K562 (cell line): Measurements from ENCODE around the gene CCDC88C. TPM values are rescaled to one million over a fixed set of nuclear protein-coding genes. Genes with fewer than 3 reads are reported as not detected.
A peak's percentile ranks its signal among the peaks of the same experiment; 100 is the strongest.

Experiments
- EHMT2 ChIP-seq: fragments of 450-650 bp; IDR thresholded peaks from 2 replicates; pipeline ENCODE4 v1.6.1; 2018; ENCODE audit warnings: antibody characterized with exemption
- GATAD2B ChIP-seq: fragments of 450-650 bp; IDR thresholded peaks from 2 replicates; pipeline ENCODE4 v1.6.1; 2017; ENCODE audit warnings: mild to moderate bottlenecking, borderline replicate concordance
- KDM1A ChIP-seq, 2 experiments: fragments of 450-650 bp; IDR thresholded peaks; 2 replicates each; pipeline ENCODE4 v1.6.1; 2016; ENCODE audit warnings: mild to moderate bottlenecking in 2 of 2
- KDM5B ChIP-seq: fragments of 200-600 bp; sonication (generic); IDR thresholded peaks from 2 replicates; pipeline ENCODE4 v1.6.1; 2012; ENCODE audit warnings: low read depth, mild to moderate bottlenecking, moderate library complexity, low read length, control low read depth, inconsistent platforms; ENCODE audit not compliant: insufficient replicate concordance
- MAZ ChIP-seq, 2 experiments: fragments of 450-650 bp in 1 of 2; sonication (generic) in 1 of 2; formaldehyde crosslinking; IDR thresholded peaks in 1 of 2; conservative IDR thresholded peaks in 1 of 2; 2 replicates each; pipeline versions ENCODE4 v1.4.0 to v1.5.0; 2020; ENCODE audit warnings: mild to moderate bottlenecking in 1 of 2, missing genetic modification reagents in 1 of 2
- NR2C2 ChIP-seq, 2 experiments: fragments of 200-800 bp in 1 of 2; sonication (Bioruptor generic) in 1 of 2; sonication (generic) in 1 of 2; formaldehyde crosslinking in 1 of 2; IDR thresholded peaks; 2 replicates each; pipeline versions ENCODE4 v1.6.1 to v1.8.0; 2016 to 2022; ENCODE audit warnings: mild to moderate bottlenecking in 1 of 2, missing compliant biosample characterization in 1 of 2, missing genetic modification characterization in 1 of 2, missing genetic modification reagents in 1 of 2
- NR4A1 ChIP-seq, 2 experiments: fragments of 250-450 bp in 1 of 2; fragments of 450-650 bp in 1 of 2; sonication (Bioruptor Pico) in 1 of 2; IDR thresholded peaks; 2 replicates each; pipeline versions ENCODE4 v1.4.0 to v1.6.1; 2016 to 2020; ENCODE audit warnings: mild to moderate bottlenecking in 2 of 2, missing compliant biosample characterization in 1 of 2, missing genetic modification characterization in 1 of 2, moderate library complexity in 1 of 2
- SUPT5H ChIP-seq: fragments of 450-650 bp; IDR thresholded peaks from 2 replicates; pipeline ENCODE4 v1.6.1; 2016
- TEAD1 ChIP-seq, 2 experiments: fragments of 450-650 bp in 1 of 2; sonication (generic) in 1 of 2; formaldehyde crosslinking; IDR thresholded peaks; 2 replicates each; pipeline versions ENCODE4 v1.4.0 to v1.8.0; 2020 to 2022; ENCODE audit warnings: mild to moderate bottlenecking in 2 of 2, missing genetic modification reagents in 1 of 2
- ZFP1 ChIP-seq: fragments of 450-650 bp; formaldehyde crosslinking; IDR thresholded peaks from 2 replicates; pipeline ENCODE4 v1.4.0; 2020; ENCODE audit warnings: mild to moderate bottlenecking, mixed read lengths
- ZKSCAN1 ChIP-seq: fragments of 150-350 bp; IDR thresholded peaks from 2 replicates; pipeline ENCODE4 v1.6.1; 2016; ENCODE audit warnings: low read depth, low read length
- ZKSCAN8 ChIP-seq: fragments of 200-800 bp; sonication (Bioruptor generic); IDR thresholded peaks from 2 replicates; pipeline ENCODE4 v1.6.1; 2016; ENCODE audit warnings: missing genetic modification characterization, missing compliant biosample characterization
- polyA plus RNA-seq, 8 experiments: library from polyadenylated mRNA; depleted of rRNA in 4 of 8; stranded (reverse) in 5 of 8; unstranded in 3 of 8; fragments of >200 nt; fragmentation: Nextera tagmentation in 2 of 8; fragmentation: Illumina TruSeq in 1 of 8; extraction: Ambion mirVana in 2 of 8; extraction: Trizol in 1 of 8; gene quantifications; 2 replicates each; pipeline versions ENCODE4 v1.2.1 to v1.2.3, GENCODE V29; 2011 to 2014; ENCODE audit warnings: inconsistent platforms in 1 of 8, missing spikeins in 1 of 8
- total RNA-seq, 7 experiments: library from RNA; depleted of rRNA in 6 of 7; stranded (reverse); fragments of >200 nt in 6 of 7; fragmentation: Illumina TruSeq in 2 of 7; extraction: Trizol in 2 of 7; gene quantifications; 2 replicates each; pipeline versions ENCODE4 v1.2.1 to v1.2.3, GENCODE V29; 2011 to 2021; ENCODE audit warnings: low replicate concordance in 1 of 7
- TF ChIP-seq, protein P1 (sequence below): fragments of 250-450 bp; sonication (Bioruptor Pico); IDR thresholded peaks from 2 replicates; pipeline ENCODE4 v1.4.0; 2020; ENCODE audit warnings: mild to moderate bottlenecking, moderate library complexity
- TF ChIP-seq, protein P2 (sequence below), 2 experiments: IDR thresholded peaks; 2 replicates each; pipeline ENCODE4 v1.6.1; 2011; ENCODE audit warnings: borderline replicate concordance in 1 of 2, control low read depth in 1 of 2, low read depth in 1 of 2, low read length in 1 of 2, mild to moderate bottlenecking in 1 of 2, mixed read lengths in 1 of 2, moderate library complexity in 1 of 2; ENCODE audit not compliant: insufficient read depth in 1 of 2, insufficient read length in 1 of 2, poor library complexity in 1 of 2, severe bottlenecking in 1 of 2; ENCODE audit errors: extremely low read depth in 1 of 2
- TF ChIP-seq, protein P3 (sequence below), 2 experiments: IDR thresholded peaks; 2 replicates each; pipeline ENCODE4 v1.6.1; 2012; ENCODE audit warnings: improper control_type of control experiment in 2 of 2, low read depth in 2 of 2, low read length in 2 of 2, borderline replicate concordance in 1 of 2

The CCDC88C gene
- total and polyA plus RNA-seq, 9 of the 15 experiments (the other 6 are each of a cell fraction or from before 2014, with no cell fraction given): 0.62 to 22.5 (median 10.7) TPM

DNA sequence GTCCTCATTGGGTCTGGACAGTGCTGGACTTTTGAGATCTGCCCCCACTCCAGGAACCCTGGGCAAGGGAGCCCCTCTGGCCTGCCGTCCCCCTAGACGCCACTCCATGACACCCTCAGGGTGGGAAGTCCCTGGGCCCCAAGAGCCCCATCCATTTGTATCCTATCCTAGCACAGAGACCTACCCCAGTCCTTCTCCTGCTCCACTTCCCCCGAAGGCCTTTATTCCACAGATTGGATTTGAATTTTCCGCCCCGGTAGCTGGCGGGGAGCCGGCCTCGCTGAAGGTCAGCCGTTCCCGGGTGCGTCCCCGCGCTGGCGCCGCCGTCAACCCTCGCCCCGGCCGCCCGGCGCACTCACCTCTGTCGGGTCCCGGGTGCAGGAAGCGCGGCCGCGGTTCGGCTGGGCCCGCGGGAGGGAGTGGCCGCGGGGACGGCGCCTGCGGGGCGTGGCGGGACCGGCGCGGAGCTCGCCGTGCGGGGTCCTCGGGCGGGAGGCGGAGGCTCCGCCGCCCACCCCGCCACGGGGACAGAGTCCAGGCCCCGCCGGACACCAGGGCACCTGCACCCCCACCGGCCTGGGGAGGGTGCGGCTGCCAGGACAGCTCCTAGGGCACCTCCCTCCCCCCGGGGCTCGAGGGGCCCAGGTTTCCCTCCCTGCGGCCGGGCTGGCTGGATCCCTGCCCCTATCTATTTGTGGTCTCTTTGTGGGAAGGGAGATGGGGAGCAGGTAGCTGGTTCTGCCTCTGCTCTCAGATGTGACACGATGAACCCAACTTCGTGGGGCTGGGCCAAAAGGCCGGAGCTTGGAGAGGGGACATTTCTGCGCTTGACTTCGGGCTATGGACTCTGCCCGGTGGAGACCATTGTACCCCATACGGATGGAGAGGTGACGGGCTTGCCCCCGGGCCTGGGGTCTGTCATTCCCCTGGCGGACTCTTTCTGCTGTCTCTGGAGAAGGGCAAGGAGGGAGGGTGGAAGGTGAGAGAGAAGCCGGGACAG is 153.2 kb downstream of the CCDC88C start (continued):
- TF ChIP-seq, protein P1, sequence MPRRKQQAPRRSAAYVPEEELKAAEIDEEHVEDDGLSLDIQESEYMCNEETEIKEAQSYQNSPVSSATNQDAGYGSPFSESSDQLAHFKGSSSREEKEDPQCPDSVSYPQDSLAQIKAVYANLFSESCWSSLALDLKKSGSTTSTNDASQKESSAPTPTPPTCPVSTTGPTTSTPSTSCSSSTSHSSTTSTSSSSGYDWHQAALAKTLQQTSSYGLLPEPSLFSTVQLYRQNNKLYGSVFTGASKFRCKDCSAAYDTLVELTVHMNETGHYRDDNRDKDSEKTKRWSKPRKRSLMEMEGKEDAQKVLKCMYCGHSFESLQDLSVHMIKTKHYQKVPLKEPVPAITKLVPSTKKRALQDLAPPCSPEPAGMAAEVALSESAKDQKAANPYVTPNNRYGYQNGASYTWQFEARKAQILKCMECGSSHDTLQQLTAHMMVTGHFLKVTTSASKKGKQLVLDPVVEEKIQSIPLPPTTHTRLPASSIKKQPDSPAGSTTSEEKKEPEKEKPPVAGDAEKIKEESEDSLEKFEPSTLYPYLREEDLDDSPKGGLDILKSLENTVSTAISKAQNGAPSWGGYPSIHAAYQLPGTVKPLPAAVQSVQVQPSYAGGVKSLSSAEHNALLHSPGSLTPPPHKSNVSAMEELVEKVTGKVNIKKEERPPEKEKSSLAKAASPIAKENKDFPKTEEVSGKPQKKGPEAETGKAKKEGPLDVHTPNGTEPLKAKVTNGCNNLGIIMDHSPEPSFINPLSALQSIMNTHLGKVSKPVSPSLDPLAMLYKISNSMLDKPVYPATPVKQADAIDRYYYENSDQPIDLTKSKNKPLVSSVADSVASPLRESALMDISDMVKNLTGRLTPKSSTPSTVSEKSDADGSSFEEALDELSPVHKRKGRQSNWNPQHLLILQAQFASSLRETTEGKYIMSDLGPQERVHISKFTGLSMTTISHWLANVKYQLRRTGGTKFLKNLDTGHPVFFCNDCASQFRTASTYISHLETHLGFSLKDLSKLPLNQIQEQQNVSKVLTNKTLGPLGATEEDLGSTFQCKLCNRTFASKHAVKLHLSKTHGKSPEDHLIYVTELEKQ (CRISPR knock-in tag): no peak
- TF ChIP-seq NR2C2 (CRISPR knock-in tag; IDR thresholded peaks at IDR 0.05) (no peak), NR2C2 (tag; IDR thresholded peaks at IDR 0.05) (peak; percentile 5; the same call in 1 of the 2 replicates), MAZ (CRISPR knock-in tag; conservative IDR thresholded peaks at IDR 0.05 in 1 of 2, IDR thresholded peaks at IDR 0.05 in 1 of 2) (peak; percentile 22 to 59; a peak in 2 of 4 replicates), SUPT5H (no peak), EHMT2 (no peak), ZKSCAN1 (no peak), KDM1A (IDR thresholded peaks at IDR 0.05) (no peak), TEAD1 (CRISPR knock-in tag; IDR thresholded peaks at IDR 0.05) (no peak), NR4A1 (CRISPR knock-in tag; IDR thresholded peaks at IDR 0.05) (no peak), NR4A1 (tag; IDR thresholded peaks at IDR 0.05) (no peak), ZKSCAN8 (CRISPR knock-in tag) (no peak), KDM5B (peak; percentile 37), ZFP1 (CRISPR knock-in tag) (no peak), GATAD2B (no peak)
- TF ChIP-seq, protein P2, sequence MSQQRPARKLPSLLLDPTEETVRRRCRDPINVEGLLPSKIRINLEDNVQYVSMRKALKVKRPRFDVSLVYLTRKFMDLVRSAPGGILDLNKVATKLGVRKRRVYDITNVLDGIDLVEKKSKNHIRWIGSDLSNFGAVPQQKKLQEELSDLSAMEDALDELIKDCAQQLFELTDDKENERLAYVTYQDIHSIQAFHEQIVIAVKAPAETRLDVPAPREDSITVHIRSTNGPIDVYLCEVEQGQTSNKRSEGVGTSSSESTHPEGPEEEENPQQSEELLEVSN (IDR thresholded peaks at IDR 0.05; ENCODE audit: borderline replicate concordance in 1 of 2, extremely low read depth in 1 of 2, insufficient read depth in 1 of 2, insufficient read length in 1 of 2, low read depth in 1 of 2, low read length in 1 of 2, poor library complexity in 1 of 2, severe bottlenecking in 1 of 2): peak; percentile 32 to 76
- TF ChIP-seq, protein P3, sequence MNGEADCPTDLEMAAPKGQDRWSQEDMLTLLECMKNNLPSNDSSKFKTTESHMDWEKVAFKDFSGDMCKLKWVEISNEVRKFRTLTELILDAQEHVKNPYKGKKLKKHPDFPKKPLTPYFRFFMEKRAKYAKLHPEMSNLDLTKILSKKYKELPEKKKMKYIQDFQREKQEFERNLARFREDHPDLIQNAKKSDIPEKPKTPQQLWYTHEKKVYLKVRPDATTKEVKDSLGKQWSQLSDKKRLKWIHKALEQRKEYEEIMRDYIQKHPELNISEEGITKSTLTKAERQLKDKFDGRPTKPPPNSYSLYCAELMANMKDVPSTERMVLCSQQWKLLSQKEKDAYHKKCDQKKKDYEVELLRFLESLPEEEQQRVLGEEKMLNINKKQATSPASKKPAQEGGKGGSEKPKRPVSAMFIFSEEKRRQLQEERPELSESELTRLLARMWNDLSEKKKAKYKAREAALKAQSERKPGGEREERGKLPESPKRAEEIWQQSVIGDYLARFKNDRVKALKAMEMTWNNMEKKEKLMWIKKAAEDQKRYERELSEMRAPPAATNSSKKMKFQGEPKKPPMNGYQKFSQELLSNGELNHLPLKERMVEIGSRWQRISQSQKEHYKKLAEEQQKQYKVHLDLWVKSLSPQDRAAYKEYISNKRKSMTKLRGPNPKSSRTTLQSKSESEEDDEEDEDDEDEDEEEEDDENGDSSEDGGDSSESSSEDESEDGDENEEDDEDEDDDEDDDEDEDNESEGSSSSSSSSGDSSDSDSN (IDR thresholded peaks at IDR 0.05; ENCODE audit: borderline replicate concordance in 1 of 2, low read depth in 2 of 2, low read length in 2 of 2): peak; percentile 17 to 62; a peak in 1 of 4 replicates
